Measurements from ENCODE around the gene COG5.

DNA sequence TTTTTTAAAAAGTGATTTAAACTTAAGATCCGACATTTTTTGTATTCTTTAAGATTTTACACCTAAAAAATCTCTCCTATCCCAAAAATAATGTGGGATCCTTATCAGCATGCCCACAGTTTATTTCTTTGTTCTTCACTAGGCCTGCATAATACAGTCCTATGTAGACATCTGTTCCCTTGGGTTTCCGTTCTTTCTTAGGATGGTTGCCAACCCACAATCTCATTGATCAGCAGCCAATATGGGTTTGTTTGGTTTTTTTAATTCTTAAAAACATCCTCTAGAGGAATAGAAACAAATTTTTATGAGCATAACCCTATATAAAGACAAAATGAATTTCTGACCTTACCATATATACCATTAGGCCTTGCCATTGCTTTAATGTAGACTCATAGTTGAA, 403.3 kb downstream of the COG5 start:
- TF ChIP-seq TARDBP (IDR thresholded peaks at IDR 0.05) = no peak
- TF ChIP-seq FOXM1 (IDR thresholded peaks at IDR 0.05; ENCODE audit: borderline replicate concordance) = no peak
- no peak for TF ChIP-seq PKNOX1 (IDR thresholded peaks at IDR 0.05)
- TF ChIP-seq NFRKB (IDR thresholded peaks at IDR 0.05) = no peak
- no peak for TF ChIP-seq BHLHE40 (IDR thresholded peaks at IDR 0.05; ENCODE audit: borderline replicate concordance)
- TF ChIP-seq SP1 (IDR thresholded peaks at IDR 0.05) = no peak
- TF ChIP-seq ELF4 (IDR thresholded peaks at IDR 0.05) = no peak
- no peak for TF ChIP-seq FOXA1 (IDR thresholded peaks at IDR 0.05)
- TF ChIP-seq ARNT (IDR thresholded peaks at IDR 0.05) = no peak
- TF ChIP-seq SUZ12 (IDR thresholded peaks at IDR 0.05) = no peak
- TF ChIP-seq CTBP1 (IDR thresholded peaks at IDR 0.05; ENCODE audit: borderline replicate concordance) = no peak
- TF ChIP-seq HDGF (IDR thresholded peaks at IDR 0.05; ENCODE audit: borderline replicate concordance) = no peak
- TF ChIP-seq L3MBTL2 (conservative IDR thresholded peaks at IDR 0.05) = no peak

Measured in HEK293T (cell line).